Mucosa of descending colon (tissue), 3 donors: ENCODE data around the gene KATNB1. TPM values are rescaled to one million over a fixed set of nuclear protein-coding genes. Genes with fewer than 3 reads are reported as not detected.
A peak's percentile ranks its signal among the peaks of the same experiment; 100 is the strongest.

Experiments used
- ATAC-seq: fragments of 200-7000 bp; cut with Tn5 transposase; one replicate; pipeline ENCODE4 v1.9.1; 2020; ENCODE audit warnings: mild to moderate bottlenecking, moderate library complexity
- DNase-seq, 3 donors: peaks; one replicate each; pipeline ENCODE4 v3.0.0-alpha.2; 2020
- H3K36me3 ChIP-seq: fragments of 200-600 bp; one replicate; pipeline ENCODE4 v1.8.0; 2021; ENCODE audit warnings: low read depth, mild to moderate bottlenecking
- H3K4me1 ChIP-seq: fragments of 200-600 bp; one replicate; pipeline ENCODE4 v1.8.0; 2021; ENCODE audit warnings: low read depth, mild to moderate bottlenecking
- H3K4me3 ChIP-seq: fragments of 200-600 bp; one replicate; pipeline ENCODE4 v1.8.0; 2021; ENCODE audit warnings: mild to moderate bottlenecking
- H3K9me3 ChIP-seq: fragments of 200-600 bp; one replicate; pipeline ENCODE4 v1.8.0; 2021; ENCODE audit warnings: mild to moderate bottlenecking
- CTCF ChIP-seq: fragments of 200-600 bp; IDR thresholded peaks from one replicate; pipeline ENCODE4 v1.8.0; 2022; ENCODE audit warnings: antibody characterized with exemption, mild to moderate bottlenecking
- intact Hi-C, 2 donors: fragments of 100-400 bp; cut with DNase I in 1 of 2; cut with micrococcal nuclease in 1 of 2; formaldehyde crosslinking; loops; one replicate each; pipeline versions ENCODE4 v1.11.0 to v1.11.1; 2022; cut with DNase I, micrococcal nuclease
- total RNA-seq, 3 donors: library from RNA; stranded (reverse); fragmentation: NEBNext Ultra II Directional in 2 of 3; extraction: Animal tissue kit (Norgen Biotek cat#: 25700) in 2 of 3; gene quantifications; one replicate each; pipeline versions ENCODE4 v1.2.1 to v1.2.4, GENCODE V29; 2021 to 2023
- donor health status: DM: no; HTN: no; CAD: no; lungs with moderate emphysema.
- donor health status: DM: no; HTN: no; CAD: no.
- donor health status: DM: no; HTN: yes; CAD: no.

KATNB1 gene
- total RNA-seq, 3 donors from 2014 or later, result 12.8 to 21.1 (median 17.9) TPM

- no peaks in the 10 kb centered on the region for H3K4me1 ChIP-seq
- no peak for TF ChIP-seq CTCF
- H3K9me3 ChIP-seq, result no peaks in the 10 kb centered on the region
- DNase-seq, result no peak
- intact Hi-C loops, result no loop called here
- no peaks in the 10 kb centered on the region for H3K36me3 ChIP-seq
- ATAC-seq, result peak; percentile 24
- no peak overlapping the region for H3K4me3 ChIP-seq
These were observed 31.3 kb upstream of the KATNB1 start for GRCh38 chr16:57704011-57704904.

- no peaks in the 10 kb centered on the region for H3K36me3 ChIP-seq
- DNase-seq (no peak), ATAC-seq (no peak)
- intact Hi-C loops, result no loop called here
- TF ChIP-seq CTCF, result no peak
- H3K9me3 ChIP-seq, result no peaks in the 10 kb centered on the region
- no peaks in the 10 kb centered on the region for H3K4me1 ChIP-seq
- no peak overlapping the region for H3K4me3 ChIP-seq
These were observed 30.4 kb upstream of the KATNB1 start for GRCh38 chr16:57704905-57705852.

GRCh38 chr16:57706717-57707116, 28.9 kb upstream of the KATNB1 start:
- intact Hi-C loops, result no loop called here
- no peak overlapping the region for H3K4me3 ChIP-seq
- ATAC-seq (no peak), DNase-seq (no peak)
- TF ChIP-seq CTCF, result no peak
- no peaks in the 10 kb centered on the region for H3K36me3 ChIP-seq
- no peaks in the 10 kb centered on the region for H3K4me1 ChIP-seq
- no peaks in the 10 kb centered on the region for H3K9me3 ChIP-seq

- TF ChIP-seq CTCF, result no peak
- DNase-seq (no peak), ATAC-seq (no peak)
- no peaks in the 10 kb centered on the region for H3K36me3 ChIP-seq
- intact Hi-C loops, result no loop called here
- H3K4me1 ChIP-seq, result no peaks in the 10 kb centered on the region
- no peak overlapping the region for H3K4me3 ChIP-seq
- H3K9me3 ChIP-seq, result no peaks in the 10 kb centered on the region
These were observed 28.2 kb upstream of the KATNB1 start for GRCh38 chr16:57707331-57707730.

GRCh38 chr16:57708168-57708567, 27.4 kb upstream of the KATNB1 start:
- ATAC-seq, result no peak
- Histone ChIP-seq H3K4me3 (no peak overlapping the region), H3K4me1 (no peaks in the 10 kb centered on the region), H3K36me3 (no peaks in the 10 kb centered on the region), H3K9me3 (no peaks in the 10 kb centered on the region)
- no peak for DNase-seq
- no peak for TF ChIP-seq CTCF
- intact Hi-C loops, result no loop called here
